Gastroesophageal sphincter (tissue), 4 donors: Measurements from ENCODE around the gene FZD4. TPM values are rescaled to one million over a fixed set of nuclear protein-coding genes. Genes with fewer than 3 reads are reported as not detected.

ENCODE experiments used
- ATAC-seq: fragments of 150-250 bp; one replicate; pipeline ENCODE4 v1.9.1; 2016; ENCODE audit warnings: mild to moderate bottlenecking, moderate library complexity
- H3K27ac ChIP-seq, 4 donors: fragments of 200-600 bp; sonication (generic) in 3 of 4; 1 replicate in 3 of 4; 2 replicates in 1 of 4; pipeline ENCODE4 v1.5.1; 2016 to 2019
- H3K27me3 ChIP-seq: fragments of 200-600 bp; sonication (generic); one replicate; pipeline ENCODE4 v1.5.1; 2019
- H3K36me3 ChIP-seq, 2 donors: fragments of 200-600 bp; sonication (generic); one replicate each; pipeline ENCODE4 v1.5.1; 2019; ENCODE audit warnings: control low read depth in 1 of 2
- H3K4me1 ChIP-seq, 3 donors: fragments of 200-600 bp; sonication (generic); 1 replicate in 2 of 3; 2 replicates in 1 of 3; pipeline ENCODE4 v1.5.1; 2016 to 2019; ENCODE audit warnings: control low read depth in 2 of 3
- H3K4me3 ChIP-seq, 2 donors: fragments of 200-600 bp; sonication (generic); one replicate each; pipeline ENCODE4 v1.5.1; 2019; ENCODE audit warnings: mild to moderate bottlenecking in 1 of 2, moderate library complexity in 1 of 2
- H3K9me3 ChIP-seq, 3 donors: fragments of 200-600 bp; sonication (generic); one replicate each; pipeline ENCODE4 v1.5.1; 2017 to 2019; ENCODE audit warnings: control low read depth in 2 of 3
- EP300 ChIP-seq: sonication (generic); formaldehyde crosslinking; IDR thresholded peaks from one replicate; pipeline ENCODE4 v1.6.1; 2017; ENCODE audit warnings: antibody characterized with exemption, mild to moderate bottlenecking
- POLR2A ChIP-seq, 2 donors: fragments of 450-650 bp; IDR thresholded peaks; one replicate each; pipeline ENCODE4 v1.6.1; 2017; ENCODE audit warnings: antibody characterized with exemption in 2 of 2, mild to moderate bottlenecking in 2 of 2, moderate library complexity in 1 of 2
- POLR2AphosphoS5 ChIP-seq: sonication (generic); formaldehyde crosslinking; IDR thresholded peaks from one replicate; pipeline ENCODE4 v1.6.1; 2017; ENCODE audit warnings: antibody characterized with exemption
- WGBS, 2 donors: methylation state at CpG; one replicate each; pipeline ENCODE4 v1.1.5; 2018; ENCODE audit warnings: low coverage in 1 of 2; 5-methylcytosine and 5-hydroxymethylcytosine counted together
- total RNA-seq, 4 donors: library from RNA; depleted of rRNA; stranded (reverse); fragments of >200 nt; gene quantifications; one replicate each; pipeline ENCODE4 v1.1.0, GENCODE V29; 2016
- TF ChIP-seq, protein P1 (sequence below), 4 experiments: fragments of 200-600 bp in 2 of 4; fragments of 450-650 bp in 2 of 4; sonication (generic) in 1 of 4; IDR thresholded peaks; one replicate each; pipeline ENCODE4 v1.5.1; 2017 to 2019; ENCODE audit warnings: antibody characterized with exemption in 4 of 4, mild to moderate bottlenecking in 2 of 4, moderate library complexity in 2 of 4

Gene FZD4
- total RNA-seq, 4 donors from 2014 or later: 33.3 to 42.9 (median 34.6) TPM

- Histone ChIP-seq H3K36me3 (peaks cover 0 to 14% of the 10 kb centered on the region in 2 donors), H3K9me3 (no peaks in the 10 kb centered on the region), H3K27me3 (no peaks in the 10 kb centered on the region), H3K4me3 (peak overlapping the region; percentile 96 to 98), H3K27ac (peak overlapping the region; percentile 90 to 96 (median 94)), H3K4me1 (peaks cover 2 to 54% (median 22%) of the 10 kb centered on the region in 3 donors)
- WGBS, 2 donors: no CpG with 5 or more reads among the region's 32 CpGs
- no peak for ATAC-seq
- TF ChIP-seq, protein P1, sequence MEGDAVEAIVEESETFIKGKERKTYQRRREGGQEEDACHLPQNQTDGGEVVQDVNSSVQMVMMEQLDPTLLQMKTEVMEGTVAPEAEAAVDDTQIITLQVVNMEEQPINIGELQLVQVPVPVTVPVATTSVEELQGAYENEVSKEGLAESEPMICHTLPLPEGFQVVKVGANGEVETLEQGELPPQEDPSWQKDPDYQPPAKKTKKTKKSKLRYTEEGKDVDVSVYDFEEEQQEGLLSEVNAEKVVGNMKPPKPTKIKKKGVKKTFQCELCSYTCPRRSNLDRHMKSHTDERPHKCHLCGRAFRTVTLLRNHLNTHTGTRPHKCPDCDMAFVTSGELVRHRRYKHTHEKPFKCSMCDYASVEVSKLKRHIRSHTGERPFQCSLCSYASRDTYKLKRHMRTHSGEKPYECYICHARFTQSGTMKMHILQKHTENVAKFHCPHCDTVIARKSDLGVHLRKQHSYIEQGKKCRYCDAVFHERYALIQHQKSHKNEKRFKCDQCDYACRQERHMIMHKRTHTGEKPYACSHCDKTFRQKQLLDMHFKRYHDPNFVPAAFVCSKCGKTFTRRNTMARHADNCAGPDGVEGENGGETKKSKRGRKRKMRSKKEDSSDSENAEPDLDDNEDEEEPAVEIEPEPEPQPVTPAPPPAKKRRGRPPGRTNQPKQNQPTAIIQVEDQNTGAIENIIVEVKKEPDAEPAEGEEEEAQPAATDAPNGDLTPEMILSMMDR (IDR thresholded peaks at IDR 0.05): no peak
- TF ChIP-seq POLR2A (IDR thresholded peaks at IDR 0.05): peak; percentile 93
- peak; percentile 70 for TF ChIP-seq POLR2AphosphoS5
- TF ChIP-seq EP300: no peak
Observed at GRCh38 chr11:86955111-86955360, 159 bp downstream of the FZD4 start.

- Histone ChIP-seq H3K4me3 (peak overlapping the region; percentile 96 to 98), H3K27ac (peak overlapping the region; percentile 90 to 96 (median 94)), H3K27me3 (no peaks in the 10 kb centered on the region), H3K4me1 (peaks cover 7 to 59% (median 28%) of the 10 kb centered on the region in 3 donors), H3K36me3 (peaks cover 0 to 14% of the 10 kb centered on the region in 2 donors), H3K9me3 (no peaks in the 10 kb centered on the region)
- TF ChIP-seq, protein P1 (IDR thresholded peaks at IDR 0.05): no peak
- TF ChIP-seq POLR2A (IDR thresholded peaks at IDR 0.05) (no peak), EP300 (no peak), POLR2AphosphoS5 (no peak)
- 0 to 6% methylated on average over 3 to 10 of the region's 43 CpGs for WGBS, 2 donors
- ATAC-seq: peak; percentile 0
Observed at GRCh38 chr11:86954269-86955110, 705 bp downstream of the FZD4 start.

GRCh38 chr11:86952221-86952875, 2.8 kb downstream of the FZD4 start:
- H3K27me3 ChIP-seq: no peaks in the 10 kb centered on the region
- H3K36me3 ChIP-seq: peaks cover 0 to 21% of the 10 kb centered on the region in 2 donors
- ATAC-seq: no peak
- no peaks in the 10 kb centered on the region for H3K9me3 ChIP-seq
- peaks cover 9 to 79% (median 47%) of the 10 kb centered on the region in 3 donors for H3K4me1 ChIP-seq
- no peak for TF ChIP-seq POLR2A (IDR thresholded peaks at IDR 0.05)
- TF ChIP-seq POLR2AphosphoS5: no peak
- TF ChIP-seq, protein P1 (IDR thresholded peaks at IDR 0.05): no peak
- peak overlapping the region in 1 of 2 donors; percentile 98 for H3K4me3 ChIP-seq
- H3K27ac ChIP-seq: peak overlapping the region in 3 of 4 donors; percentile 68 to 96 (median 95)
- WGBS, 2 donors: 24 to 41% methylated on average over 3 to 5 of the region's 8 CpGs

GRCh38 chr11:86951706-86952105, 3.5 kb downstream of the FZD4 start:
- TF ChIP-seq POLR2A (IDR thresholded peaks at IDR 0.05) (no peak), POLR2AphosphoS5 (no peak), EP300 (no peak)
- TF ChIP-seq, protein P1 (IDR thresholded peaks at IDR 0.05): no peak
- Histone ChIP-seq H3K4me1 (peaks cover 9 to 79% (median 48%) of the 10 kb centered on the region in 3 donors), H3K36me3 (peaks cover 0 to 28% of the 10 kb centered on the region in 2 donors), H3K27ac (peak overlapping the region in 3 of 4 donors; percentile 68 to 96 (median 95)), H3K27me3 (no peaks in the 10 kb centered on the region), H3K4me3 (peak overlapping the region in 1 of 2 donors; percentile 98), H3K9me3 (no peaks in the 10 kb centered on the region)
- 40% methylated on average over 1 to 3 of the region's 3 CpGs for WGBS, 2 donors
- no peak for ATAC-seq
